Gastrocnemius medialis (tissue), 4 donors: ENCODE measurements around the gene KAT8. TPM values are rescaled to one million over a fixed set of nuclear protein-coding genes. Genes with fewer than 3 reads are reported as not detected.

Experiments
- ATAC-seq, 2 donors: fragments of 150-250 bp; one replicate each; pipeline ENCODE4 v1.9.1; 2016
- DNase-seq, 2 donors: peaks; one replicate each; pipeline ENCODE4 v3.0.0-alpha.2; 2019
- H3K27ac ChIP-seq, 4 donors: fragments of 200-600 bp; sonication (generic); 1 replicate in 1 of 4; 2 replicates in 3 of 4; pipeline ENCODE4 v1.5.1; 2016 to 2018; ENCODE audit warnings: mild to moderate bottlenecking in 2 of 4, moderate library complexity in 1 of 4
- H3K27me3 ChIP-seq, 3 donors: fragments of 200-600 bp; sonication (generic) in 2 of 3; 1 replicate in 1 of 3; 2 replicates in 2 of 3; pipeline versions ENCODE4 v1.5.1 to v1.6.0; 2016 to 2019; ENCODE audit warnings: mild to moderate bottlenecking in 1 of 3, moderate library complexity in 1 of 3
- H3K36me3 ChIP-seq, 2 donors: fragments of 200-600 bp; sonication (generic) in 1 of 2; one replicate each; pipeline ENCODE4 v1.5.1; 2017 to 2018
- H3K4me1 ChIP-seq, 2 donors: fragments of 200-600 bp; sonication (generic) in 1 of 2; one replicate each; pipeline ENCODE4 v1.5.1; 2016 to 2017; ENCODE audit warnings: mild to moderate bottlenecking in 2 of 2
- H3K4me3 ChIP-seq, 4 donors: fragments of 200-600 bp; sonication (generic) in 3 of 4; 1 replicate in 1 of 4; 2 replicates in 3 of 4; pipeline ENCODE4 v1.5.1; 2016 to 2019; ENCODE audit warnings: mild to moderate bottlenecking in 2 of 4
- H3K9me3 ChIP-seq, 3 donors: fragments of 200-600 bp; sonication (generic) in 2 of 3; 1 replicate in 1 of 3; 2 replicates in 2 of 3; pipeline ENCODE4 v1.5.1; 2016 to 2019
- CTCF ChIP-seq, 5 experiments: fragments of 450-650 bp in 3 of 5; fragments of 200-600 bp in 2 of 5; sonication (generic) in 2 of 5; IDR thresholded peaks in 4 of 5; conservative IDR thresholded peaks in 1 of 5; 1 replicate in 4 of 5; 2 replicates in 1 of 5; pipeline ENCODE4 v1.5.1; 2016 to 2019; ENCODE audit warnings: antibody characterized with exemption in 5 of 5, mild to moderate bottlenecking in 3 of 5, moderate library complexity in 3 of 5
- POLR2A ChIP-seq, 2 donors: fragments of 450-650 bp; IDR thresholded peaks; one replicate each; pipeline ENCODE4 v1.6.1; 2017; ENCODE audit warnings: antibody characterized with exemption in 2 of 2, mild to moderate bottlenecking in 2 of 2, moderate library complexity in 2 of 2
- in situ Hi-C, 4 donors: fragments of 200-750 bp; cut with MboI; loops; one replicate each; pipeline versions ENCODE4 v1.15.0 to v1.8.0; 2017; ENCODE audit warnings: low sequenced_read_pairs in 4 of 4
- intact Hi-C: fragments of 100-400 bp; cut with DNase I; formaldehyde crosslinking; loops from one replicate; pipeline ENCODE4 v1.15.1; 2023; ENCODE audit warnings: low total_unique reads
- total RNA-seq, 4 donors: library from RNA; depleted of rRNA; stranded (reverse); fragments of >200 nt; gene quantifications; one replicate each; pipeline versions ENCODE4 v1.1.0 to v1.2.3, GENCODE V29; 2016

KAT8 gene
- total RNA-seq, 4 donors from 2014 or later = 44.3 to 102 (median 54.3) TPM

GRCh38 chr16:31133046-31133501 is 15.6 kb downstream of the KAT8 start:
- in situ Hi-C loops (no loop called here), intact Hi-C loops (no loop called here)

GRCh38 chr16:31134091-31134571 is 16.7 kb downstream of the KAT8 start:
- in situ Hi-C loops (no loop called here), intact Hi-C loops (no loop called here)
- Histone ChIP-seq H3K4me1 (peaks cover 16 to 20% of the 10 kb centered on the region in 2 donors), H3K27me3 (no peaks in the 10 kb centered on the region), H3K4me3 (no peak overlapping the region), H3K9me3 (no peaks in the 10 kb centered on the region), H3K27ac (no peak overlapping the region), H3K36me3 (peaks cover 0 to 30% of the 10 kb centered on the region in 2 donors)
- TF ChIP-seq POLR2A (IDR thresholded peaks at IDR 0.05) (no peak), CTCF (IDR thresholded peaks at IDR 0.05 in 4 of 5, conservative IDR thresholded peaks at IDR 0.05 in 1 of 5) (no peak)
- DNase-seq = no peak
- ATAC-seq = no peak

More at GRCh38 chr16:31133046-31133501, 15.6 kb downstream of the KAT8 start:
- Histone ChIP-seq H3K36me3 (peaks cover 0 to 36% of the 10 kb centered on the region in 2 donors), H3K4me1 (peaks cover 17% of the 10 kb centered on the region in 2 donors), H3K27ac (no peak overlapping the region), H3K4me3 (no peak overlapping the region), H3K9me3 (no peaks in the 10 kb centered on the region), H3K27me3 (no peaks in the 10 kb centered on the region)
- TF ChIP-seq POLR2A (IDR thresholded peaks at IDR 0.05) (no peak), CTCF (IDR thresholded peaks at IDR 0.05 in 4 of 5, conservative IDR thresholded peaks at IDR 0.05 in 1 of 5) (no peak)
- DNase-seq (no peak), ATAC-seq (no peak)

GRCh38 chr16:31134625-31135534 is 17.4 kb downstream of the KAT8 start:
- Histone ChIP-seq H3K4me3 (no peak overlapping the region), H3K9me3 (no peaks in the 10 kb centered on the region), H3K27ac (no peak overlapping the region), H3K27me3 (no peaks in the 10 kb centered on the region), H3K36me3 (peaks cover 0 to 27% of the 10 kb centered on the region in 2 donors), H3K4me1 (peaks cover 9 to 15% of the 10 kb centered on the region in 2 donors)
- in situ Hi-C loops (no loop called here), intact Hi-C loops (no loop called here)
- TF ChIP-seq CTCF (IDR thresholded peaks at IDR 0.05 in 4 of 5, conservative IDR thresholded peaks at IDR 0.05 in 1 of 5) = no peak
- no peak for TF ChIP-seq POLR2A (IDR thresholded peaks at IDR 0.05)
- DNase-seq = no peak
- ATAC-seq = no peak

- H3K4me1 ChIP-seq = peaks cover 9 to 15% of the 10 kb centered on the region in 2 donors
- no peak within 1 kb of the TSS for H3K27ac ChIP-seq
- H3K9me3 ChIP-seq = no peaks in the 10 kb centered on the region
- no peak for TF ChIP-seq CTCF (IDR thresholded peaks at IDR 0.05 in 4 of 5, conservative IDR thresholded peaks at IDR 0.05 in 1 of 5)
- no peak for TF ChIP-seq POLR2A (IDR thresholded peaks at IDR 0.05)
- peak in 1 of 2 donors; percentile 30 for DNase-seq
- H3K27me3 ChIP-seq = no peaks in the 10 kb centered on the region
- no peak for ATAC-seq
- H3K36me3 ChIP-seq = peaks cover 0 to 19% of the 10 kb centered on the region in 2 donors
- in situ Hi-C loops (no loop called here), intact Hi-C loops (no loop called here)
- no peak within 1 kb of the TSS for H3K4me3 ChIP-seq
Measured at GRCh38 chr16:31135535-31136286, 18.2 kb downstream of the KAT8 start, which contains the start of gene PRSS8. Gene PRSS8, minus strand, starts transcription at chr16:31135727. Its CDS starts 229 bp downstream, at chr16:31135498.
